ENCODE data around the gene DNAJC4. TPM values are rescaled to one million over a fixed set of nuclear protein-coding genes. Genes with fewer than 3 reads are reported as not detected.

The DNAJC4 gene
- total RNA-seq, 4 donors from 2014 or later: 10.9 to 48.6 (median 21.9) TPM

GRCh38 chr11:64220271-64220670 is 10.1 kb upstream of the DNAJC4 start:
- no peak for DNase-seq
- intact Hi-C loops (cut with DNase I): no loop called here
- no peak overlapping the region for H3K27ac ChIP-seq
- no peaks in the 10 kb centered on the region for H3K27me3 ChIP-seq
- H3K4me1 ChIP-seq: peaks cover 4% of the 10 kb centered on the region in 2 donors
- 90 to 100% methylated on average over 1 to 4 of the region's 17 CpGs for WGBS, 2 donors
- TF ChIP-seq, protein P1, sequence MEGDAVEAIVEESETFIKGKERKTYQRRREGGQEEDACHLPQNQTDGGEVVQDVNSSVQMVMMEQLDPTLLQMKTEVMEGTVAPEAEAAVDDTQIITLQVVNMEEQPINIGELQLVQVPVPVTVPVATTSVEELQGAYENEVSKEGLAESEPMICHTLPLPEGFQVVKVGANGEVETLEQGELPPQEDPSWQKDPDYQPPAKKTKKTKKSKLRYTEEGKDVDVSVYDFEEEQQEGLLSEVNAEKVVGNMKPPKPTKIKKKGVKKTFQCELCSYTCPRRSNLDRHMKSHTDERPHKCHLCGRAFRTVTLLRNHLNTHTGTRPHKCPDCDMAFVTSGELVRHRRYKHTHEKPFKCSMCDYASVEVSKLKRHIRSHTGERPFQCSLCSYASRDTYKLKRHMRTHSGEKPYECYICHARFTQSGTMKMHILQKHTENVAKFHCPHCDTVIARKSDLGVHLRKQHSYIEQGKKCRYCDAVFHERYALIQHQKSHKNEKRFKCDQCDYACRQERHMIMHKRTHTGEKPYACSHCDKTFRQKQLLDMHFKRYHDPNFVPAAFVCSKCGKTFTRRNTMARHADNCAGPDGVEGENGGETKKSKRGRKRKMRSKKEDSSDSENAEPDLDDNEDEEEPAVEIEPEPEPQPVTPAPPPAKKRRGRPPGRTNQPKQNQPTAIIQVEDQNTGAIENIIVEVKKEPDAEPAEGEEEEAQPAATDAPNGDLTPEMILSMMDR (IDR thresholded peaks at IDR 0.05): no peak
- TF ChIP-seq POLR2A (IDR thresholded peaks at IDR 0.05): no peak
- peaks cover 0 to 7% of the 10 kb centered on the region in 2 donors for H3K36me3 ChIP-seq
- no peaks in the 10 kb centered on the region for H3K9me3 ChIP-seq
- no peak overlapping the region for H3K4me3 ChIP-seq (replicated peaks in 1 of 3)

- WGBS, 2 donors: 89 to 100% methylated on average over 6 to 9 of the region's 14 CpGs
- H3K4me1 ChIP-seq: peaks cover 7 to 9% of the 10 kb centered on the region in 2 donors
- no peak overlapping the region for H3K27ac ChIP-seq
- DNase-seq: no peak
- no peaks in the 10 kb centered on the region for H3K9me3 ChIP-seq
- H3K4me3 ChIP-seq (replicated peaks in 1 of 3): no peak overlapping the region
- H3K27me3 ChIP-seq: no peaks in the 10 kb centered on the region
- intact Hi-C loops (cut with DNase I): no loop called here
- H3K36me3 ChIP-seq: peaks cover 0 to 7% of the 10 kb centered on the region in 2 donors
- TF ChIP-seq POLR2A (IDR thresholded peaks at IDR 0.05): no peak
- TF ChIP-seq, protein P1 (IDR thresholded peaks at IDR 0.05): no peak
Observed at GRCh38 chr11:64220798-64221197, 9.6 kb upstream of the DNAJC4 start.

- H3K4me1 ChIP-seq: peaks cover 18 to 21% of the 10 kb centered on the region in 2 donors
- WGBS, 2 donors: 67 to 80% methylated on average over 8 to 9 of the region's 9 CpGs
- H3K9me3 ChIP-seq: no peaks in the 10 kb centered on the region
- no peaks in the 10 kb centered on the region for H3K27me3 ChIP-seq
- TF ChIP-seq, protein P1 (IDR thresholded peaks at IDR 0.05): no peak
- no peak for TF ChIP-seq POLR2A (IDR thresholded peaks at IDR 0.05)
- intact Hi-C loops (cut with DNase I): no loop called here
- no peak overlapping the region for H3K27ac ChIP-seq
- no peak overlapping the region for H3K4me3 ChIP-seq (replicated peaks in 1 of 3)
- DNase-seq: no peak
- H3K36me3 ChIP-seq: peaks cover 0 to 7% of the 10 kb centered on the region in 2 donors
Observed at GRCh38 chr11:64222651-64223000, 7.7 kb upstream of the DNAJC4 start.

- intact Hi-C loops (cut with DNase I): no loop called here
- DNase-seq: no peak
- TF ChIP-seq, protein P1 (IDR thresholded peaks at IDR 0.05): no peak
- no peak for TF ChIP-seq POLR2A (IDR thresholded peaks at IDR 0.05)
Observed at GRCh38 chr11:64223001-64223651, 7.2 kb upstream of the DNAJC4 start.

GRCh38 chr11:64224151-64224890 is 6.0 kb upstream of the DNAJC4 start:
- H3K9me3 ChIP-seq: no peaks in the 10 kb centered on the region
- H3K4me1 ChIP-seq: peaks cover 21 to 26% of the 10 kb centered on the region in 2 donors
- no peak for DNase-seq
- intact Hi-C loops (cut with DNase I): no loop called here
- TF ChIP-seq, protein P1 (IDR thresholded peaks at IDR 0.05): no peak
- no peak for TF ChIP-seq POLR2A (IDR thresholded peaks at IDR 0.05)
- H3K36me3 ChIP-seq: peaks cover 0 to 7% of the 10 kb centered on the region in 2 donors
- 91 to 95% methylated on average over 15 to 17 of the region's 17 CpGs for WGBS, 2 donors
- H3K27me3 ChIP-seq: no peaks in the 10 kb centered on the region
- no peak overlapping the region for H3K4me3 ChIP-seq (replicated peaks in 1 of 3)
- no peak overlapping the region for H3K27ac ChIP-seq

More at GRCh38 chr11:64223001-64223651, 7.2 kb upstream of the DNAJC4 start:
- 83 to 91% methylated on average over 20 to 23 of the region's 24 CpGs for WGBS, 2 donors
- Histone ChIP-seq H3K4me3 (replicated peaks in 1 of 3) (no peak overlapping the region), H3K27me3 (no peaks in the 10 kb centered on the region), H3K27ac (no peak overlapping the region), H3K9me3 (no peaks in the 10 kb centered on the region), H3K36me3 (peaks cover 0 to 7% of the 10 kb centered on the region in 2 donors), H3K4me1 (peaks cover 21% of the 10 kb centered on the region in 2 donors)

All from thyroid gland (tissue), 4 donors.